ENCODE results near the gene OR56A5. TPM values are rescaled to one million over a fixed set of nuclear protein-coding genes. Genes with fewer than 3 reads are reported as not detected.

OR56A5 gene
- total RNA-seq, 1 experiment from 2014 or later: not detected

DNA sequence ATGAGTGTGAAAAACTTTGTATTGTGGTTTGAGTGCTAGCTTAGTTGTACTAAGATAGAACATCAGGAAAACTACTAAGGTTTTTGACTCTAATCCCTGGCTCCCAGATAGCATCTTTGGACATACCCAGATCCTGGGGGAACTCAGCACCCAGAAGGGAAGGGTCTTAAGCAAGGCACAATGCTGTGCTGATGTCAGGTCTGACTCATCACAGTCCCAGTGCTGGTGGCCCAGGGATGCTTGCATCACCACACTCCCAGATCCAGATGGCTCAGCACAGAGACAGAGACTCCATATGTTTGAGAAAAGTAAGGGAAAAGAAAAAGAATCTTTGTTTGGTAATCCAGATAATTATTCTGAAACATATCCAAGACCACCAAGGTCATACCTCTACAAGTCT, 44.5 kb downstream of the OR56A5 start:
- Histone ChIP-seq H3T11ph (ENCODE audit: low read length) (no peak overlapping the region), H2BK12ac (ENCODE audit: insufficient read length, low read depth, low read length) (no peak overlapping the region), H3K27me3 (ENCODE audit: insufficient read depth, low read length) (no peaks in the 10 kb centered on the region), H3K27ac (ENCODE audit: insufficient read length, low read depth, low read length) (no peak overlapping the region), H3K9me3 (ENCODE audit: control insufficient read depth, low read depth, low read length) (no peaks in the 10 kb centered on the region), H3K4me1 (ENCODE audit: insufficient read depth, low read length) (no peaks in the 10 kb centered on the region), H2AK5ac (ENCODE audit: insufficient read length, low read length) (no peak overlapping the region), H4K5ac (ENCODE audit: insufficient read length, low read depth, low read length) (no peak overlapping the region), H4K20me1 (ENCODE audit: control insufficient read depth, insufficient read depth, insufficient read length) (no peaks in the 10 kb centered on the region), H3K18ac (ENCODE audit: insufficient read length, low read depth, low read length) (no peak overlapping the region), H2BK120ac (ENCODE audit: low read depth, low read length, poor library complexity, severe bottlenecking) (no peak overlapping the region), H2BK20ac (ENCODE audit: low read depth, low read length, poor library complexity, severe bottlenecking) (no peak overlapping the region), H2AFZ (ENCODE audit: low read length) (no peak overlapping the region), H3K79me1 (ENCODE audit: insufficient read depth, low read depth, low read length, poor library complexity, severe bottlenecking) (no peaks in the 10 kb centered on the region), H3K4ac (ENCODE audit: low read depth, low read length) (no peak overlapping the region), H3K23me2 (ENCODE audit: insufficient read length, low read depth, low read length, poor library complexity, severe bottlenecking) (no peaks in the 10 kb centered on the region), H3K14ac (ENCODE audit: insufficient read depth, low read length) (no peak overlapping the region), H2BK15ac (ENCODE audit: low read depth, low read length) (no peak overlapping the region), H4K91ac (ENCODE audit: insufficient read length, low read depth, low read length) (no peak overlapping the region), H4K8ac (replicated peaks; ENCODE audit: insufficient read length, low read depth, low read length) (no peak overlapping the region), H3K56ac (ENCODE audit: insufficient read length, low read depth, low read length) (no peak overlapping the region), H3K23ac (ENCODE audit: insufficient read length, low read depth, low read length) (no peak overlapping the region), H3K4me2 (ENCODE audit: insufficient read depth, insufficient read length, low read length) (no peak overlapping the region), H3K79me2 (ENCODE audit: insufficient read depth, low read length) (no peaks in the 10 kb centered on the region), H3K9ac (ENCODE audit: extremely low read depth, insufficient read length, low read length) (no peak overlapping the region), H2BK5ac (ENCODE audit: insufficient read length, low read length) (no peak overlapping the region)
- H3K36me3 Mint-ChIP-seq (ENCODE audit: insufficient read depth in 1 of 3, low read depth in 3 of 3): peaks cover 5 to 19% (median 10%) of the 10 kb centered on the region in 3 experiments
- no peak overlapping the region for H3K27ac Mint-ChIP-seq
- H3K27me3 Mint-ChIP-seq (ENCODE audit: low read depth): no peaks in the 10 kb centered on the region; the same call in 1 of the 2 replicates
- TF ChIP-seq, protein P1, sequence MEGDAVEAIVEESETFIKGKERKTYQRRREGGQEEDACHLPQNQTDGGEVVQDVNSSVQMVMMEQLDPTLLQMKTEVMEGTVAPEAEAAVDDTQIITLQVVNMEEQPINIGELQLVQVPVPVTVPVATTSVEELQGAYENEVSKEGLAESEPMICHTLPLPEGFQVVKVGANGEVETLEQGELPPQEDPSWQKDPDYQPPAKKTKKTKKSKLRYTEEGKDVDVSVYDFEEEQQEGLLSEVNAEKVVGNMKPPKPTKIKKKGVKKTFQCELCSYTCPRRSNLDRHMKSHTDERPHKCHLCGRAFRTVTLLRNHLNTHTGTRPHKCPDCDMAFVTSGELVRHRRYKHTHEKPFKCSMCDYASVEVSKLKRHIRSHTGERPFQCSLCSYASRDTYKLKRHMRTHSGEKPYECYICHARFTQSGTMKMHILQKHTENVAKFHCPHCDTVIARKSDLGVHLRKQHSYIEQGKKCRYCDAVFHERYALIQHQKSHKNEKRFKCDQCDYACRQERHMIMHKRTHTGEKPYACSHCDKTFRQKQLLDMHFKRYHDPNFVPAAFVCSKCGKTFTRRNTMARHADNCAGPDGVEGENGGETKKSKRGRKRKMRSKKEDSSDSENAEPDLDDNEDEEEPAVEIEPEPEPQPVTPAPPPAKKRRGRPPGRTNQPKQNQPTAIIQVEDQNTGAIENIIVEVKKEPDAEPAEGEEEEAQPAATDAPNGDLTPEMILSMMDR (conservative IDR thresholded peaks at IDR 0.05): no peak
- no peak for DNase-seq
- H3K9me3 Mint-ChIP-seq: peaks cover 22 to 24% of the 10 kb centered on the region in 2 experiments
- H3K4me3 Mint-ChIP-seq: no peak overlapping the region
- H3K4me1 Mint-ChIP-seq: no peaks in the 10 kb centered on the region

Data from H9 (cell line).